Spleen (tissue), 11 donors: ENCODE data around the gene FXYD2. TPM values are rescaled to one million over a fixed set of nuclear protein-coding genes. Genes with fewer than 3 reads are reported as not detected.
A peak's percentile ranks its signal among the peaks of the same experiment; 100 is the strongest.

Experiments
- DNase-seq: peaks from one replicate; pipeline ENCODE4 v3.0.0-alpha.2; 2020
- H3K27ac ChIP-seq, 8 donors: fragments of 200-600 bp; sonication (generic) in 7 of 8; 1 replicate in 4 of 8; 2 replicates in 4 of 8; pipeline versions ENCODE4 v1.5.0 to v1.8.0; 2016 to 2021; ENCODE audit warnings: inconsistent platforms in 4 of 8, mild to moderate bottlenecking in 4 of 8, moderate library complexity in 1 of 8
- H3K27me3 ChIP-seq, 7 donors: fragments of 200-600 bp; sonication (generic) in 6 of 7; replicated peaks in 1 of 7; 1 replicate in 4 of 7; 2 replicates in 3 of 7; pipeline versions ENCODE4 v1.5.0 to v1.8.0; 2016 to 2021; ENCODE audit warnings: inconsistent platforms in 3 of 7, mild to moderate bottlenecking in 1 of 7
- H3K36me3 ChIP-seq, 6 donors: fragments of 200-600 bp; sonication (generic) in 5 of 6; 1 replicate in 4 of 6; 2 replicates in 2 of 6; pipeline versions ENCODE4 v1.5.0 to v1.8.0; 2016 to 2021; ENCODE audit warnings: inconsistent platforms in 2 of 6
- H3K4me1 ChIP-seq, 6 donors: fragments of 200-600 bp; sonication (generic) in 5 of 6; 1 replicate in 3 of 6; 2 replicates in 3 of 6; pipeline versions ENCODE4 v1.5.0 to v1.8.0; 2016 to 2021; ENCODE audit warnings: inconsistent platforms in 3 of 6
- H3K4me3 ChIP-seq, 8 donors: fragments of 200-600 bp; sonication (generic) in 7 of 8; 1 replicate in 4 of 8; 2 replicates in 4 of 8; pipeline versions ENCODE4 v1.5.0 to v1.8.0; 2016 to 2021; ENCODE audit warnings: inconsistent platforms in 4 of 8, mild to moderate bottlenecking in 4 of 8, moderate library complexity in 2 of 8
- H3K9me3 ChIP-seq, 8 donors: fragments of 200-600 bp; sonication (generic) in 7 of 8; 1 replicate in 4 of 8; 2 replicates in 4 of 8; pipeline versions ENCODE4 v1.5.0 to v1.8.0; 2016 to 2021; ENCODE audit warnings: inconsistent platforms in 4 of 8
- POLR2A ChIP-seq, 3 donors: fragments of 450-650 bp; IDR thresholded peaks; one replicate each; pipeline ENCODE4 v1.5.1; 2017; ENCODE audit warnings: antibody characterized with exemption in 3 of 3, mild to moderate bottlenecking in 1 of 3
- POLR2AphosphoS5 ChIP-seq, 3 donors: sonication (generic); formaldehyde crosslinking; IDR thresholded peaks; one replicate each; pipeline ENCODE4 v1.5.1; 2017; ENCODE audit warnings: antibody characterized with exemption in 3 of 3
- WGBS, 5 donors: extraction: QIAGEN DNeasy Blood & Tissue Kit in 3 of 5; methylation state at CpG; one replicate each; pipeline versions ENCODE4 v1.1.5 to v1.1.7; 2013 to 2018; 5-methylcytosine and 5-hydroxymethylcytosine counted together
- intact Hi-C: fragments of 100-400 bp; cut with DNase I; formaldehyde crosslinking; loops from one replicate; pipeline ENCODE4 v1.15.0; 2023; ENCODE audit warnings: low total_unique reads
- polyA plus RNA-seq, 3 donors: library from polyadenylated mRNA; stranded (reverse); fragments of 200-250 nt; gene quantifications; one replicate each; pipeline ENCODE4 v1.2.1, GENCODE V29; 2013
- total RNA-seq, 7 donors: library from RNA; depleted of rRNA in 3 of 7; stranded (reverse); fragments of >200 nt in 3 of 7; fragmentation: NEBNext Ultra II Directional in 4 of 7; extraction: Animal tissue kit (Norgen Biotek cat#: 25700) in 4 of 7; gene quantifications; one replicate each; pipeline versions ENCODE4 v1.1.0 to v1.2.1, GENCODE V29; 2016 to 2021
- TF ChIP-seq, protein P1 (sequence below), 11 experiments: fragments of 200-600 bp in 7 of 11; fragments of 450-650 bp in 4 of 11; sonication (generic) in 4 of 11; IDR thresholded peaks in 8 of 11; conservative IDR thresholded peaks in 3 of 11; 1 replicate in 7 of 11; 2 replicates in 4 of 11; pipeline versions ENCODE4 v1.4.0 to v1.8.0; 2016 to 2021; ENCODE audit warnings: antibody characterized with exemption in 11 of 11, inconsistent platforms in 4 of 11, mild to moderate bottlenecking in 1 of 11
- donor health status: healthy with polysubstance abuse.
- donor health status: DM: no; HTN: no; CAD: no; lungs with moderate emphysema.
- donor health status: DM: no; HTN: no; CAD: no.
- donor health status: Bipolar disorder and iron deficiency.
- donor health status: healthy.
- donor health status: DM: no; HTN: no; CAD: no.
- donor health status: DM: yes; HTN: yes; CAD: no.

The FXYD2 gene
- total and polyA plus RNA-seq, 10 donors, result 4.7 to 20.0 (median 8.0) TPM

DNA sequence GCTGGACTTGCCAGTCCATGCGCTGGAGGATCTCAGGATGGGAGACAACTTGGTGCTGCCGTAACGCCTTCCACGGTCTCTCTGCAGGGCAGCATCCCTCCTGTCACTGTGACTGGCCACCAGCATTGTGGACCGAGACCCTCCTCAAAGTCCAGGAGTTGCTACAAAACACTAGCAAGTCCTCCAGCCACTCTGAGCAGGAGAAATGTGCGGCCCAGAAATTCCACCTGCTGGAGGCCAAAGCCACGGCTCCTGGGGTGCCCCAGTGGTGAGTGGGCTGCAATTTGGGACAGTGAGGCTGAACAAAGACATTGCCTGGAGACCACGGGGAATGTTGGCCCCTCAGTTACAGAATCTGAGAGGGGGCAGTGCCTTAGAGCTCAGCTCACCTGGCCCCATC lies 20.6 kb downstream of the FXYD2 start:
- no peak for TF ChIP-seq POLR2AphosphoS5 (IDR thresholded peaks at IDR 0.05)
- no peak for TF ChIP-seq POLR2A (IDR thresholded peaks at IDR 0.05)
- TF ChIP-seq, protein P1, sequence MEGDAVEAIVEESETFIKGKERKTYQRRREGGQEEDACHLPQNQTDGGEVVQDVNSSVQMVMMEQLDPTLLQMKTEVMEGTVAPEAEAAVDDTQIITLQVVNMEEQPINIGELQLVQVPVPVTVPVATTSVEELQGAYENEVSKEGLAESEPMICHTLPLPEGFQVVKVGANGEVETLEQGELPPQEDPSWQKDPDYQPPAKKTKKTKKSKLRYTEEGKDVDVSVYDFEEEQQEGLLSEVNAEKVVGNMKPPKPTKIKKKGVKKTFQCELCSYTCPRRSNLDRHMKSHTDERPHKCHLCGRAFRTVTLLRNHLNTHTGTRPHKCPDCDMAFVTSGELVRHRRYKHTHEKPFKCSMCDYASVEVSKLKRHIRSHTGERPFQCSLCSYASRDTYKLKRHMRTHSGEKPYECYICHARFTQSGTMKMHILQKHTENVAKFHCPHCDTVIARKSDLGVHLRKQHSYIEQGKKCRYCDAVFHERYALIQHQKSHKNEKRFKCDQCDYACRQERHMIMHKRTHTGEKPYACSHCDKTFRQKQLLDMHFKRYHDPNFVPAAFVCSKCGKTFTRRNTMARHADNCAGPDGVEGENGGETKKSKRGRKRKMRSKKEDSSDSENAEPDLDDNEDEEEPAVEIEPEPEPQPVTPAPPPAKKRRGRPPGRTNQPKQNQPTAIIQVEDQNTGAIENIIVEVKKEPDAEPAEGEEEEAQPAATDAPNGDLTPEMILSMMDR (IDR thresholded peaks at IDR 0.05 in 8 of 11, conservative IDR thresholded peaks at IDR 0.05 in 3 of 11), result no peak
- Histone ChIP-seq H3K27me3 (peaks cover 0 to 7% (median 0%) of the 10 kb centered on the region in 7 donors), H3K4me3 (no peak overlapping the region), H3K9me3 (no peaks in the 10 kb centered on the region), H3K27ac (no peak overlapping the region), H3K4me1 (peaks cover 0 to 22% (median 11%) of the 10 kb centered on the region in 6 donors), H3K36me3 (peaks cover 0 to 5% (median 0%) of the 10 kb centered on the region in 6 donors)
- WGBS, 5 donors, result 83 to 96% (median 90%) methylated on average over 8 of the region's 8 CpGs
- DNase-seq, result peak; percentile 56
- intact Hi-C loops, result loop anchor here (10.0 kb wide), 1 partner anchor 251 kb away; no protein-coding TSS in a partner anchor

GRCh38 chr11:117799634-117800033 lies 24.9 kb downstream of the FXYD2 start:
- DNase-seq, result no peak
- H3K27ac ChIP-seq, result no peak overlapping the region
- intact Hi-C loops, result loop anchor here (10.0 kb wide), 1 partner anchor 255 kb away; no protein-coding TSS in a partner anchor
- peaks cover 6 to 49% (median 32%) of the 10 kb centered on the region in 7 donors for H3K27me3 ChIP-seq
- 66 to 79% (median 76%) methylated on average over 5 of the region's 5 CpGs for WGBS, 5 donors
- TF ChIP-seq, protein P1 (IDR thresholded peaks at IDR 0.05 in 8 of 11, conservative IDR thresholded peaks at IDR 0.05 in 3 of 11), result no peak
- TF ChIP-seq POLR2A (IDR thresholded peaks at IDR 0.05) (no peak), POLR2AphosphoS5 (IDR thresholded peaks at IDR 0.05) (no peak)
- peaks cover 11 to 29% (median 22%) of the 10 kb centered on the region in 6 donors for H3K4me1 ChIP-seq
- no peaks in the 10 kb centered on the region for H3K36me3 ChIP-seq
- no peaks in the 10 kb centered on the region for H3K9me3 ChIP-seq
- H3K4me3 ChIP-seq, result no peak overlapping the region

GRCh38 chr11:117796872-117797529 lies 27.5 kb downstream of the FXYD2 start, which contains the start of gene DSCAML1:
DSCAML1 (minus strand) TSS chr11:117797216; CDS start chr11:117797079, 137 bp downstream.
- peaks cover 11 to 29% (median 22%) of the 10 kb centered on the region in 6 donors for H3K4me1 ChIP-seq
- TF ChIP-seq, protein P1 (IDR thresholded peaks at IDR 0.05 in 8 of 11, conservative IDR thresholded peaks at IDR 0.05 in 3 of 11), result no peak
- peak in 2 of 3 donors; percentile 14 to 17 for TF ChIP-seq POLR2AphosphoS5 (IDR thresholded peaks at IDR 0.05)
- TF ChIP-seq POLR2A (IDR thresholded peaks at IDR 0.05), result no peak
- H3K4me3 ChIP-seq, result peak within 1 kb of the TSS in 7 of 8 donors; percentile 6 to 61 (median 23)
- H3K36me3 ChIP-seq, result no peaks in the 10 kb centered on the region
- 0 to 16% (median 7%) methylated on average over 12 to 66 of the region's 66 CpGs for WGBS, 5 donors
- H3K27ac ChIP-seq, result no peak within 1 kb of the TSS
- peaks cover 6 to 75% (median 40%) of the 10 kb centered on the region in 7 donors for H3K27me3 ChIP-seq
- DNase-seq, result no peak
- intact Hi-C loops, result no loop called here
- H3K9me3 ChIP-seq, result no peaks in the 10 kb centered on the region

- 4 to 9% (median 5%) methylated on average over 27 to 35 of the region's 35 CpGs for WGBS, 5 donors
These were observed 28.1 kb downstream of the FXYD2 start for GRCh38 chr11:117796456-117796871.

More at GRCh38 chr11:117796456-117796871, 28.1 kb downstream of the FXYD2 start:
- Histone ChIP-seq H3K4me1 (peaks cover 11 to 29% (median 22%) of the 10 kb centered on the region in 6 donors), H3K27me3 (peaks cover 6 to 79% (median 40%) of the 10 kb centered on the region in 7 donors), H3K4me3 (peak overlapping the region in 7 of 8 donors; percentile 6 to 61 (median 23)), H3K36me3 (no peaks in the 10 kb centered on the region), H3K9me3 (no peaks in the 10 kb centered on the region), H3K27ac (no peak overlapping the region)
- TF ChIP-seq, protein P1 (IDR thresholded peaks at IDR 0.05 in 8 of 11, conservative IDR thresholded peaks at IDR 0.05 in 3 of 11), result peak in 1 of 11 experiments; percentile 7
- no peak for TF ChIP-seq POLR2A (IDR thresholded peaks at IDR 0.05)
- peak in 1 of 3 donors; percentile 12 for TF ChIP-seq POLR2AphosphoS5 (IDR thresholded peaks at IDR 0.05)
- intact Hi-C loops, result no loop called here
- DNase-seq, result no peak
